Measurements from ENCODE around the gene NR3C1.

The NR3C1 gene

DNA sequence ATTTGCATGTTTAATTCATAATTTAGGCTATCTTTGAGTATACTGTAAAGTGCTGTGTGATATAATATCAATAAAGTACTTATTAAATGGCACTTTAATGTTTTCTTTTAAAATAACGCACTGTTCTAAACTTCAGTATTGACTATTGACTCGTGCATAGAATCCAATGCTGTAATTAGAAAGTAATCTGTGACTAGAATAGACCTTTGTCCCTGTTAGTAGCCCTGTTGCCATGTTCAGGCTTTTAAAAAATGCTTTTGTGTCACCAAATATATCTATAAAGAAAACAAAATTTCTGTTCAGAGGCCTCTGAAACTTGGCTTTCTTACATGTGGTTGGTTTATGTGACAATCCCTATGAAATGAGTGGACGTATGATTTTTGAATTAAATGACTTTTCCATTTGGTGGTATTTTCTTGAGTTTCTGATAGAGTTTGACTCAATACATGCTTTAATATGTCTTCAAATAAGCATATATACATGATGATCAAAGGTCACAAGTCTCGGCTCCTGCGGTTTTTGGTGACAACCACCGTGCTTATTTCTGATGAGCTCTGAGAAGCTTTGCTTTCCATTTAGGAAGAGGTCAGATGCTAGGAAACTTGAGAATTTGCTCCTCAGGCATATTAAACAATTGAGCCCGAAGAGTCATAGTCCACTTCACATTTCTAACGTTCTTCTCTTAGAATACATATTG is 174.7 kb downstream of the NR3C1 start:
- no peak for DNase-seq

Measured in NCI-H510A treated with DMSO at 0.1 percent for 48 hours (cell line).